ENCODE results near the gene PEDS1. TPM values are rescaled to one million over a fixed set of nuclear protein-coding genes. Genes with fewer than 3 reads are reported as not detected.

PEDS1 gene
- total RNA-seq, 1 donor from 2014 or later: 44.1 TPM

DNA sequence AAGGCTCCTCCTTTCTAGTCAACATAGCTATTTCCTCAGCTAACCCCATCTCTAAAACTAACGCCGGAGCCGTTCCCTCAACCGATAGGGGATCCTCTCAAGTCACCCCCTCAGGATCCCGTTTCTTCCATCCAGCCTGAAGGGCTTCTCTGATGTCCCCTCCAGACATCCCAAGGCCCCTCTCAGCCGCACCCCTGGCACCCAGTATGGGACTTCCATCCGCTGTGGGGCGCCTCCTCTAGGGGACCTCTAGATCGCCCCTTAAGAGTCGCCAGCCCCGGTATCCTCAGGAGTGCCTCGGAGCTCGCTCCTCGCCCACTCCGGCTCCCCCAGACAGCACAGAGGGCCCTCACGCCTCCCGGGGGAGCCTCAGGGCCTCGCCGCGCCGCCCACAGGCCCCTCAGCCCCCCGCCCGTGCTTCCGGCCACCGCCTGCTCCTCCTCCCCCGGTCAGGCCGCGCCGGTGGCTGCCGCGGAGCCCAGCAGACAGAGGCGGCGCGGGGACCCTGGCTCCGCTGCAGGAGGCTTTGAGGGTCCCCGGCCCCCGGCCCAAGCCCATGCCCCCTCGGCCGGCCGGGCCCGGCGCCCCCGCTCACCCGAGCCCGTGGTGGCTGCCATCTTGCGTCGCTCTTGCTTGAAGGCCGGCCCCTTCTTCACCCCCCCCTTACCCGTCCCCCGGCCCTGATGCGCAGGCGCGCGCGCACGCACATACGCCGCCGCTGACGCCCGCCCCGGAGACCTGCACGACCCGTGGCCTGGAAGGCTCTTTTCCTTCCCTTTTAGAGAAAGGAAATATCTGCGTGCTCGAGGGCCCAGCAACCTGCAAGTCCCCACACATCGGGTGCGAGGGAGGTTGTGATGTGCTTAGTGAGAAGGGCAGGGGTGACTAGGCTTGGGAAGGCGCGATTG lies 40.8 kb downstream of the PEDS1 start, which contains the start of gene UBE2V1:
UBE2V1 (minus strand) TSS at position 639 of the 908 bp plus-strand sequence; CDS start at position 617, 22 bp downstream.
- Histone ChIP-seq H3K4me1 (ENCODE audit: insufficient read depth, low read length) (peaks cover 56% of the 10 kb centered on the region), H3K27ac (ENCODE audit: low read depth, low read length) (peak within 1 kb of the TSS; percentile 94), H3K36me3 (ENCODE audit: insufficient read depth, low read length) (no peaks in the 10 kb centered on the region), H3K4me2 (ENCODE audit: low read length) (peak within 1 kb of the TSS; percentile 98), H3K9me3 (ENCODE audit: insufficient read depth, low read depth, low read length) (no peaks in the 10 kb centered on the region), H2AFZ (ENCODE audit: low read depth, low read length) (peak within 1 kb of the TSS; percentile 88), H4K20me1 (ENCODE audit: insufficient read depth, low read length) (peaks cover 47% of the 10 kb centered on the region), H3K4me3 (ENCODE audit: insufficient read depth, low read depth, low read length) (peak within 1 kb of the TSS; percentile 84), H3K79me2 (ENCODE audit: insufficient read depth, low read length) (peaks cover 59% of the 10 kb centered on the region), H3K27me3 (ENCODE audit: insufficient read depth, low read length) (no peaks in the 10 kb centered on the region), H3K9ac (ENCODE audit: low read length) (peak within 1 kb of the TSS; percentile 98)
- H3K27ac Mint-ChIP-seq (ENCODE audit: unreplicated experiment): peak within 1 kb of the TSS; percentile 94
- H3K36me3 Mint-ChIP-seq (ENCODE audit: low read depth, unreplicated experiment): peaks cover 8% of the 10 kb centered on the region
- no peak for FAIRE-seq
- H3K4me1 Mint-ChIP-seq (ENCODE audit: low read depth, unreplicated experiment): peaks cover 51% of the 10 kb centered on the region
- TF ChIP-seq, protein P1, sequence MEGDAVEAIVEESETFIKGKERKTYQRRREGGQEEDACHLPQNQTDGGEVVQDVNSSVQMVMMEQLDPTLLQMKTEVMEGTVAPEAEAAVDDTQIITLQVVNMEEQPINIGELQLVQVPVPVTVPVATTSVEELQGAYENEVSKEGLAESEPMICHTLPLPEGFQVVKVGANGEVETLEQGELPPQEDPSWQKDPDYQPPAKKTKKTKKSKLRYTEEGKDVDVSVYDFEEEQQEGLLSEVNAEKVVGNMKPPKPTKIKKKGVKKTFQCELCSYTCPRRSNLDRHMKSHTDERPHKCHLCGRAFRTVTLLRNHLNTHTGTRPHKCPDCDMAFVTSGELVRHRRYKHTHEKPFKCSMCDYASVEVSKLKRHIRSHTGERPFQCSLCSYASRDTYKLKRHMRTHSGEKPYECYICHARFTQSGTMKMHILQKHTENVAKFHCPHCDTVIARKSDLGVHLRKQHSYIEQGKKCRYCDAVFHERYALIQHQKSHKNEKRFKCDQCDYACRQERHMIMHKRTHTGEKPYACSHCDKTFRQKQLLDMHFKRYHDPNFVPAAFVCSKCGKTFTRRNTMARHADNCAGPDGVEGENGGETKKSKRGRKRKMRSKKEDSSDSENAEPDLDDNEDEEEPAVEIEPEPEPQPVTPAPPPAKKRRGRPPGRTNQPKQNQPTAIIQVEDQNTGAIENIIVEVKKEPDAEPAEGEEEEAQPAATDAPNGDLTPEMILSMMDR (IDR thresholded peaks at IDR 0.05; ENCODE audit: insufficient read depth, low read depth, low read length): no peak
- TF ChIP-seq EZH2 (IDR thresholded peaks at IDR 0.05; ENCODE audit: insufficient read depth, low read length): no peak
- no peaks in the 10 kb centered on the region for H3K27me3 Mint-ChIP-seq (ENCODE audit: low read depth, unreplicated experiment)
- peak within 1 kb of the TSS; percentile 99 for H3K4me3 Mint-ChIP-seq (ENCODE audit: unreplicated experiment)
- H3K9me3 Mint-ChIP-seq (ENCODE audit: unreplicated experiment): no peaks in the 10 kb centered on the region
- DNase-seq (ENCODE audit: low read depth): peak; percentile 71

GRCh38 chr20:50111829-50112495 lies 41.6 kb downstream of the PEDS1 start:
- H3K9me3 ChIP-seq (ENCODE audit: insufficient read depth, low read depth, low read length): no peaks in the 10 kb centered on the region
- H3K27me3 ChIP-seq (ENCODE audit: insufficient read depth, low read length): no peaks in the 10 kb centered on the region
- peaks cover 55% of the 10 kb centered on the region for H4K20me1 ChIP-seq (ENCODE audit: insufficient read depth, low read length)
- peaks cover 67% of the 10 kb centered on the region for H3K79me2 ChIP-seq (ENCODE audit: insufficient read depth, low read length)
- peak overlapping the region; percentile 94 for H3K27ac ChIP-seq (ENCODE audit: low read depth, low read length)
- Mint-ChIP-seq H3K9me3 (ENCODE audit: unreplicated experiment) (no peaks in the 10 kb centered on the region), H3K4me3 (ENCODE audit: unreplicated experiment) (peak overlapping the region; percentile 99), H3K27me3 (ENCODE audit: low read depth, unreplicated experiment) (no peaks in the 10 kb centered on the region), H3K4me1 (ENCODE audit: low read depth, unreplicated experiment) (peaks cover 58% of the 10 kb centered on the region), H3K27ac (ENCODE audit: unreplicated experiment) (peak overlapping the region; percentile 94), H3K36me3 (ENCODE audit: low read depth, unreplicated experiment) (peaks cover 8% of the 10 kb centered on the region)
- TF ChIP-seq, protein P1 (IDR thresholded peaks at IDR 0.05; ENCODE audit: insufficient read depth, low read depth, low read length): no peak
- no peak for TF ChIP-seq EZH2 (IDR thresholded peaks at IDR 0.05; ENCODE audit: insufficient read depth, low read length)
- peak overlapping the region; percentile 84 for H3K4me3 ChIP-seq (ENCODE audit: insufficient read depth, low read depth, low read length)
- no peaks in the 10 kb centered on the region for H3K36me3 ChIP-seq (ENCODE audit: insufficient read depth, low read length)
- DNase-seq (ENCODE audit: low read depth) (no peak), FAIRE-seq (no peak)
- peak overlapping the region; percentile 98 for H3K4me2 ChIP-seq (ENCODE audit: low read length)
- H3K4me1 ChIP-seq (ENCODE audit: insufficient read depth, low read length): peaks cover 64% of the 10 kb centered on the region
- H2AFZ ChIP-seq (ENCODE audit: low read depth, low read length): no peak overlapping the region
- peak overlapping the region; percentile 98 for H3K9ac ChIP-seq (ENCODE audit: low read length)
